Articular chondrocyte of knee joint (primary cell): Measurements from ENCODE around the gene CELF1. TPM values are rescaled to one million over a fixed set of nuclear protein-coding genes. Genes with fewer than 3 reads are reported as not detected.

Experiments used
- small RNA-seq: library from RNA; depleted of rRNA; stranded (forward); fragments of <200 nt; gene quantifications from one replicate; pipeline ENCODE3, GENCODE V24; 2012
- total RNA-seq: library from RNA; depleted of rRNA; stranded (reverse); fragments of >200 nt; gene quantifications from 2 replicates; pipeline ENCODE4 v1.2.3, GENCODE V29; 2012

Gene CELF1
- 78.7 and 98.0 TPM in 2 replicates for total RNA-seq

GRCh38 chr11:47552566-47553405 lies at the start of gene CELF1:
Gene CELF1 (minus strand): TSS chr11:47553132. CDS start chr11:47499523, 53,609 bp downstream.

GRCh38 chr11:47593934-47594855 lies 41.3 kb upstream of the CELF1 start, which contains the start of gene C1QTNF4:
Gene C1QTNF4 (minus strand): TSS chr11:47594411. CDS start chr11:47590810, 3,601 bp downstream.

GRCh38 chr11:47586098-47586855 lies 33.3 kb upstream of the CELF1 start, which contains the start of gene FAM180B:
Gene FAM180B (plus strand): TSS chr11:47586678. CDS start chr11:47586769, 91 bp downstream.

GRCh38 chr11:47578524-47579494 lies 25.9 kb upstream of the CELF1 start, which contains the start of the genes KBTBD4 and NDUFS3:
Gene KBTBD4 (minus strand): TSS chr11:47578970. CDS start chr11:47578951, 19 bp downstream.
Gene NDUFS3 (plus strand): TSS chr11:47579074. CDS start chr11:47579092, 18 bp downstream.

GRCh38 chr11:47565340-47566148 lies 12.6 kb upstream of the CELF1 start, which contains the start of gene PTPMT1:
Gene PTPMT1 (plus strand): TSS chr11:47565599. CDS start chr11:47565623, 24 bp downstream.

GRCh38 chr11:47448566-47449427 lies 104.1 kb downstream of the CELF1 start, which contains the start of gene RAPSN:
Gene RAPSN (minus strand): TSS chr11:47449136. CDS start chr11:47448964, 172 bp downstream.

GRCh38 chr11:47426062-47426956 lies 126.6 kb downstream of the CELF1 start, which contains the start of gene PSMC3:
Gene PSMC3 (minus strand): TSS chr11:47426439. CDS start chr11:47426279, 160 bp downstream.

Small RNA genes lying within 50 kb of the gene (small RNA-seq; reads per million reads assigned to genes)
- gene RN7SL652P (not detected), gene RNU5E-10P (not detected)

Other genes starting within 250 kb of the CELF1 start
- gene MYBPC3, start 200.4 kb downstream of the CELF1 start, total RNA-seq = not detected in 2 replicates
- not detected in 2 replicates for gene SPI1, start 174.6 kb downstream of the CELF1 start, total RNA-seq
- gene SLC39A13, start 144.5 kb downstream of the CELF1 start, total RNA-seq = 69.6 and 83.8 TPM in 2 replicates
- gene PSMC3, start 126.7 kb downstream of the CELF1 start, total RNA-seq = 146 and 156 TPM in 2 replicates
- 0.11 TPM in 1 of 2 replicates, not detected in the other for gene RAPSN, start 104.0 kb downstream of the CELF1 start, total RNA-seq
- gene PTPMT1, start 12.5 kb upstream of the CELF1 start, total RNA-seq = 46.7 and 47.8 TPM in 2 replicates
- gene KBTBD4, start 25.8 kb upstream of the CELF1 start, total RNA-seq = 28.7 and 33.5 TPM in 2 replicates
- gene NDUFS3, start 25.9 kb upstream of the CELF1 start, total RNA-seq = 57.8 and 60.0 TPM in 2 replicates
- 0.11 and 0.26 TPM in 2 replicates for gene FAM180B, start 33.5 kb upstream of the CELF1 start, total RNA-seq
- gene C1QTNF4, start 41.3 kb upstream of the CELF1 start, total RNA-seq = 0.22 and 0.26 TPM in 2 replicates
- 82.2 and 87.4 TPM in 2 replicates for gene MTCH2, start 89.4 kb upstream of the CELF1 start, total RNA-seq
- gene AGBL2, start 162.2 kb upstream of the CELF1 start, total RNA-seq = 0.78 and 0.97 TPM in 2 replicates
- gene FNBP4, start 214.2 kb upstream of the CELF1 start, total RNA-seq = 86.0 and 131 TPM in 2 replicates